Natural killer cell (primary cell): ENCODE measurements around the gene INSC. TPM values are rescaled to one million over a fixed set of nuclear protein-coding genes. Genes with fewer than 3 reads are reported as not detected.

Source experiments
- ATAC-seq, 3 donors: fragments of 150-1000 bp in 2 of 3; fragments of 200-7000 bp in 1 of 3; cut with Tn5 transposase; 1 replicate in 1 of 3; 2 replicates in 2 of 3; pipeline ENCODE4 v1.10.0; 2021; ENCODE audit warnings: mild to moderate bottlenecking in 2 of 3, moderate library complexity in 2 of 3
- DNase-seq, 2 donors: peaks; one replicate each; pipeline versions ENCODE4 v3.0.0 to v3.0.0-alpha.2; 2013 to 2021; ENCODE audit warnings: mixed read lengths in 1 of 2
- H3K27ac ChIP-seq: one replicate; pipeline ENCODE4 v1.5.1; 2013; ENCODE audit warnings: mild to moderate bottlenecking, low read length
- H3K27me3 ChIP-seq: one replicate; pipeline ENCODE4 v1.6.1; 2013; ENCODE audit warnings: low read length; ENCODE audit not compliant: control insufficient read depth, insufficient read depth
- H3K36me3 ChIP-seq: one replicate; pipeline ENCODE4 v1.6.1; 2013; ENCODE audit warnings: low read length; ENCODE audit not compliant: control insufficient read depth, insufficient read depth
- H3K4me1 ChIP-seq: one replicate; pipeline ENCODE4 v1.6.1; 2013; ENCODE audit warnings: low read length; ENCODE audit not compliant: control insufficient read depth, insufficient read depth
- H3K4me3 ChIP-seq: one replicate; pipeline ENCODE4 v1.5.1; 2013; ENCODE audit warnings: low read length
- H3K9me3 ChIP-seq: one replicate; pipeline ENCODE4 v1.6.1; 2013; ENCODE audit warnings: low read length; ENCODE audit not compliant: control insufficient read depth, insufficient read depth
- H3K27ac Mint-ChIP-seq, 2 donors: one replicate each; pipeline ENCODE4 v1.8.0; 2022; ENCODE audit warnings: mild to moderate bottlenecking in 2 of 2, mixed read lengths in 2 of 2, moderate library complexity in 1 of 2
- H3K27me3 Mint-ChIP-seq, 2 donors: one replicate each; pipeline ENCODE4 v1.8.0; 2022; ENCODE audit warnings: low read depth in 2 of 2, mixed read lengths in 2 of 2
- H3K36me3 Mint-ChIP-seq: one replicate; pipeline ENCODE4 v1.8.0; 2022; ENCODE audit warnings: mixed read lengths
- H3K4me1 Mint-ChIP-seq, 2 donors: one replicate each; pipeline ENCODE4 v1.8.0; 2022; ENCODE audit warnings: mixed read lengths in 2 of 2
- H3K4me3 Mint-ChIP-seq: one replicate; pipeline ENCODE4 v1.8.0; 2022; ENCODE audit warnings: mild to moderate bottlenecking, moderate library complexity, mixed read lengths
- H3K9me3 Mint-ChIP-seq, 2 donors: one replicate each; pipeline ENCODE4 v1.8.0; 2022; ENCODE audit warnings: mixed read lengths in 2 of 2
- CTCF ChIP-seq: fragments of 200-600 bp; IDR thresholded peaks from one replicate; pipeline ENCODE4 v1.8.0; 2022; ENCODE audit warnings: antibody characterized with exemption
- WGBS: methylation state at CpG from one replicate; pipeline ENCODE4 v1.1.7; 2013; ENCODE audit warnings: missing lambda C conversion rate; ENCODE audit not compliant: insufficient coverage; 5-methylcytosine and 5-hydroxymethylcytosine counted together
- intact Hi-C: fragments of 100-400 bp; cut with micrococcal nuclease; formaldehyde crosslinking; loops from one replicate; pipeline ENCODE4 v1.14.2; 2022
- total RNA-seq, 4 donors: library from RNA; stranded (reverse); fragments of 120-200 nt in 1 of 4; gene quantifications; one replicate each; pipeline versions ENCODE4 v1.2.3 to v1.2.4, GENCODE V29; 2013 to 2022

Gene INSC
- total RNA-seq, 3 donors from 2014 or later (not counting 1 experiment from before 2014, with no cell fraction given): 0.16 to 0.27 TPM; not detected in 1

- Histone ChIP-seq H3K27ac (no peak overlapping the region), H3K4me1 (no peaks in the 10 kb centered on the region), H3K27me3 (no peaks in the 10 kb centered on the region), H3K36me3 (no peaks in the 10 kb centered on the region), H3K4me3 (no peak overlapping the region), H3K9me3 (no peaks in the 10 kb centered on the region)
- H3K4me3 Mint-ChIP-seq: no peak overlapping the region
- DNase-seq (no peak), ATAC-seq (no peak)
- no peak for TF ChIP-seq CTCF
- WGBS: 100% methylated on average over 1 of the region's 1 CpG
- H3K27ac Mint-ChIP-seq: no peak overlapping the region
- peaks cover 0 to 3% of the 10 kb centered on the region in 2 donors for H3K27me3 Mint-ChIP-seq
- intact Hi-C loops: no loop called here
- no peaks in the 10 kb centered on the region for H3K36me3 Mint-ChIP-seq
- peaks cover 0 to 1% of the 10 kb centered on the region in 2 donors for H3K4me1 Mint-ChIP-seq
- H3K9me3 Mint-ChIP-seq: no peaks in the 10 kb centered on the region
Observed at GRCh38 chr11:15144347-15144746, 29.6 kb downstream of the INSC start.

- TF ChIP-seq CTCF: no peak
- 60% methylated on average over 2 of the region's 2 CpGs for WGBS
- H3K4me3 Mint-ChIP-seq: no peak overlapping the region
- Histone ChIP-seq H3K36me3 (no peaks in the 10 kb centered on the region), H3K9me3 (no peaks in the 10 kb centered on the region), H3K27ac (no peak overlapping the region), H3K4me3 (no peak overlapping the region), H3K27me3 (no peaks in the 10 kb centered on the region), H3K4me1 (no peaks in the 10 kb centered on the region)
- ATAC-seq: no peak
- no peak for DNase-seq
- peaks cover 0 to 3% of the 10 kb centered on the region in 2 donors for H3K27me3 Mint-ChIP-seq
- intact Hi-C loops: no loop called here
- H3K27ac Mint-ChIP-seq: no peak overlapping the region
- H3K36me3 Mint-ChIP-seq: no peaks in the 10 kb centered on the region
- H3K4me1 Mint-ChIP-seq: peaks cover 6 to 10% of the 10 kb centered on the region in 2 donors
- no peaks in the 10 kb centered on the region for H3K9me3 Mint-ChIP-seq
Observed at GRCh38 chr11:15145151-15145550, 30.4 kb downstream of the INSC start.

- intact Hi-C loops: no loop called here
- Mint-ChIP-seq H3K9me3 (no peaks in the 10 kb centered on the region), H3K4me1 (peaks cover 11 to 14% of the 10 kb centered on the region in 2 donors), H3K27me3 (peaks cover 0 to 3% of the 10 kb centered on the region in 2 donors), H3K36me3 (no peaks in the 10 kb centered on the region), H3K27ac (no peak overlapping the region), H3K4me3 (no peak overlapping the region)
- no peak for TF ChIP-seq CTCF
- Histone ChIP-seq H3K36me3 (no peaks in the 10 kb centered on the region), H3K9me3 (no peaks in the 10 kb centered on the region), H3K4me1 (peaks cover 4% of the 10 kb centered on the region), H3K27me3 (no peaks in the 10 kb centered on the region), H3K27ac (no peak overlapping the region), H3K4me3 (no peak overlapping the region)
- DNase-seq: no peak
- WGBS: 60% methylated on average over 1 of the region's 1 CpG
- ATAC-seq: no peak
Observed at GRCh38 chr11:15145615-15146014, 30.9 kb downstream of the INSC start.

GRCh38 chr11:15146271-15147003 is 31.7 kb downstream of the INSC start:
- H3K4me1 Mint-ChIP-seq: peaks cover 16 to 22% of the 10 kb centered on the region in 2 donors
- no peaks in the 10 kb centered on the region for H3K36me3 Mint-ChIP-seq
- ATAC-seq (no peak), DNase-seq (no peak)
- H3K36me3 ChIP-seq: no peaks in the 10 kb centered on the region
- H3K4me3 ChIP-seq: no peak overlapping the region
- no peaks in the 10 kb centered on the region for H3K9me3 Mint-ChIP-seq
- no peaks in the 10 kb centered on the region for H3K9me3 ChIP-seq
- intact Hi-C loops: no loop called here
- 81% methylated on average over 3 of the region's 3 CpGs for WGBS
- peaks cover 0 to 3% of the 10 kb centered on the region in 2 donors for H3K27me3 Mint-ChIP-seq
- no peak overlapping the region for H3K4me3 Mint-ChIP-seq
- H3K4me1 ChIP-seq: peaks cover 12% of the 10 kb centered on the region
- no peak overlapping the region for H3K27ac ChIP-seq
- no peaks in the 10 kb centered on the region for H3K27me3 ChIP-seq
- H3K27ac Mint-ChIP-seq: no peak overlapping the region
- TF ChIP-seq CTCF: no peak
